GM21447 (cell line): ENCODE data around the gene PHLDA2.

Source experiments
- ATAC-seq: cut with Tn5 transposase; IDR thresholded peaks from one replicate; pipeline ENCODE4 v1.9.1; 2021; ENCODE audit not compliant: unreplicated experiment

The PHLDA2 gene

GRCh38 chr11:2883640-2883978 lies 45.6 kb downstream of the PHLDA2 start:
- no peak for ATAC-seq

- no peak for ATAC-seq
Measured at GRCh38 chr11:2882396-2883110, 46.7 kb downstream of the PHLDA2 start.

GRCh38 chr11:2881981-2882375 lies 47.2 kb downstream of the PHLDA2 start:
- ATAC-seq, result no peak

- ATAC-seq, result no peak
Measured at GRCh38 chr11:2881076-2881980, 47.9 kb downstream of the PHLDA2 start.

GRCh38 chr11:2880646-2881045 lies 48.6 kb downstream of the PHLDA2 start:
- no peak for ATAC-seq

GRCh38 chr11:2878782-2879181 lies 50.4 kb downstream of the PHLDA2 start:
- ATAC-seq, result no peak
